H1 (cell line): Measurements from ENCODE around the gene AGRN. TPM values are rescaled to one million over a fixed set of nuclear protein-coding genes. Genes with fewer than 3 reads are reported as not detected.

Experiments
- CHD7 ChIP-seq: fragments of 300-600 bp; sonication (generic); IDR thresholded peaks from 2 replicates; pipeline ENCODE4 v1.7.1; 2012; ENCODE audit warnings: low read length, moderate library complexity, mild to moderate bottlenecking, inconsistent platforms; ENCODE audit not compliant: insufficient replicate concordance
- CTCF ChIP-seq, 3 experiments: IDR thresholded peaks; 1 replicate in 2 of 3; 2 replicates in 1 of 3; pipeline versions ENCODE4 v1.5.1 to v1.6.1; 2011; ENCODE audit warnings: low read length in 3 of 3, mild to moderate bottlenecking in 3 of 3, inconsistent platforms in 2 of 3, low read depth in 1 of 3, moderate library complexity in 1 of 3; ENCODE audit not compliant: insufficient read depth in 1 of 3; ENCODE audit errors: control extremely low read depth in 1 of 3
- KDM4A ChIP-seq: IDR thresholded peaks from one replicate; pipeline ENCODE4 v1.7.1; 2012; ENCODE audit warnings: low read depth, mild to moderate bottlenecking, moderate library complexity, low read length, inconsistent platforms; ENCODE audit not compliant: severe bottlenecking
- RXRA ChIP-seq: IDR thresholded peaks from 2 replicates; pipeline ENCODE4 v1.6.1; 2011; ENCODE audit warnings: low read depth, mild to moderate bottlenecking, low read length, moderate library complexity; ENCODE audit not compliant: insufficient read depth
- SIN3A ChIP-seq, 2 experiments: IDR thresholded peaks in 1 of 2; conservative IDR thresholded peaks in 1 of 2; 2 replicates each; pipeline ENCODE4 v1.6.1; 2011 to 2012; ENCODE audit warnings: low read length in 2 of 2, improper control_type of control experiment in 1 of 2, low read depth in 1 of 2, mild to moderate bottlenecking in 1 of 2
- TBP ChIP-seq: IDR thresholded peaks from 2 replicates; pipeline ENCODE4 v1.6.1; 2011; ENCODE audit warnings: low read depth, low read length, improper control_type of control experiment
- TCF12 ChIP-seq: IDR thresholded peaks from 2 replicates; pipeline ENCODE4 v1.6.1; 2011; ENCODE audit warnings: low read depth, mild to moderate bottlenecking, low read length
- polyA plus RNA-seq, 7 experiments: library from polyadenylated mRNA; depleted of rRNA in 3 of 7; stranded (reverse) in 5 of 7; unstranded in 2 of 7; fragments of >200 nt in 5 of 7; fragments of 200-250 nt in 2 of 7; gene quantifications; 1 replicate in 5 of 7; 2 replicates in 1 of 7; 4 replicates in 1 of 7; pipeline versions ENCODE4 v1.2.1 to v1.2.3, GENCODE V29; 2011 to 2013; ENCODE audit warnings: missing spikeins in 2 of 7, mixed read lengths in 2 of 7
- total RNA-seq: library from RNA; stranded (reverse); fragmentation: NEBNext Ultra II Directional; extraction: Animal tissue kit (Norgen Biotek cat#: 25700); gene quantifications from 2 replicates; pipeline ENCODE4 v1.2.1, GENCODE V29; 2021

Gene AGRN
- total and polyA plus RNA-seq, 2 of the 8 experiments (the other 6 are each of a cell fraction or from before 2014, with no cell fraction given): 52.3 to 155 TPM

- TF ChIP-seq CHD7 (no peak), CTCF (IDR thresholded peaks at IDR 0.05; ENCODE audit: control extremely low read depth in 1 of 3, insufficient read depth in 1 of 3, low read depth in 1 of 3, low read length in 3 of 3) (no peak), TCF12 (no peak), RXRA (no peak), SIN3A (conservative IDR thresholded peaks at IDR 0.05 in 1 of 2, IDR thresholded peaks at IDR 0.05 in 1 of 2; ENCODE audit: low read depth in 1 of 2, low read length in 2 of 2) (no peak), TBP (no peak), KDM4A (no peak)
Observed at GRCh38 chr1:1045129-1045528, 25.2 kb downstream of the AGRN start (continued).
